ENCODE data around the gene GABRP.
"Not testable (repeated sequence)": the region's sequence is repeated elsewhere in the genome, so short reads cannot be mapped to it uniquely, and the experiment has no call there.

GABRP gene

GRCh38 chr5:170783498-170784247 lies at the start of gene GABRP:
TSS of gene GABRP (plus strand) at chr5:170783725. CDS start at chr5:170788616, 4,891 bp downstream.
- DNase-seq = no peak

GRCh38 chr5:170736966-170737365 lies 46.6 kb upstream of the GABRP start:
- DNase-seq = no peak

- no peak for DNase-seq
Measured at GRCh38 chr5:170737591-170737990, 45.9 kb upstream of the GABRP start.

- no peak for DNase-seq
Measured at GRCh38 chr5:170738840-170739239, 44.7 kb upstream of the GABRP start.

GRCh38 chr5:170739446-170739845 lies 44.1 kb upstream of the GABRP start:
- no peak for DNase-seq

GRCh38 chr5:170740551-170741205 lies 42.8 kb upstream of the GABRP start:
- DNase-seq = no peak

GRCh38 chr5:170741801-170742200 lies 41.7 kb upstream of the GABRP start:
- DNase-seq = no peak

GRCh38 chr5:170743876-170744212 lies 39.7 kb upstream of the GABRP start:
- no peak for DNase-seq

- DNase-seq = no peak
Measured at GRCh38 chr5:170745481-170746071, 37.9 kb upstream of the GABRP start.

- DNase-seq = no peak
Measured at GRCh38 chr5:170746075-170746960, 37.2 kb upstream of the GABRP start.

GRCh38 chr5:170746961-170747340 lies 36.6 kb upstream of the GABRP start:
- no peak for DNase-seq

- no peak for DNase-seq
Measured at GRCh38 chr5:170747357-170747756, 36.2 kb upstream of the GABRP start.

- DNase-seq = no peak
Measured at GRCh38 chr5:170747851-170748250, 35.7 kb upstream of the GABRP start.

GRCh38 chr5:170748951-170749471 lies 34.5 kb upstream of the GABRP start:
- DNase-seq = no peak

GRCh38 chr5:170749911-170750431 lies 33.6 kb upstream of the GABRP start:
- DNase-seq = no peak

GRCh38 chr5:170750791-170751190 lies 32.7 kb upstream of the GABRP start:
- DNase-seq = no peak

GRCh38 chr5:170751631-170752030 lies 31.9 kb upstream of the GABRP start:
- no peak for DNase-seq

GRCh38 chr5:170752257-170753215 lies 31.0 kb upstream of the GABRP start:
- DNase-seq = no peak

GRCh38 chr5:170753311-170753710 lies 30.2 kb upstream of the GABRP start:
- DNase-seq = no peak

GRCh38 chr5:170754508-170754907 lies 29.0 kb upstream of the GABRP start:
- not testable (repeated sequence) for DNase-seq

GRCh38 chr5:170755679-170756456 lies 27.7 kb upstream of the GABRP start:
- DNase-seq = no peak

Measured in activated naive CD4-positive, alpha-beta T cell treated with anti-CD3 and anti-CD28 coated beads, Interleukin-2, amount 50 U/mL, for 16 hours (primary cell).